ENCODE data around the gene NFATC4. TPM values are rescaled to one million over a fixed set of nuclear protein-coding genes. Genes with fewer than 3 reads are reported as not detected.
"Not testable (repeated sequence)": the region's sequence is repeated elsewhere in the genome, so short reads cannot be mapped to it uniquely, and the experiment has no call there.

Gene NFATC4
- total RNA-seq, 2 donors from 2014 or later, result 0.66 TPM; not detected in 1

DNA sequence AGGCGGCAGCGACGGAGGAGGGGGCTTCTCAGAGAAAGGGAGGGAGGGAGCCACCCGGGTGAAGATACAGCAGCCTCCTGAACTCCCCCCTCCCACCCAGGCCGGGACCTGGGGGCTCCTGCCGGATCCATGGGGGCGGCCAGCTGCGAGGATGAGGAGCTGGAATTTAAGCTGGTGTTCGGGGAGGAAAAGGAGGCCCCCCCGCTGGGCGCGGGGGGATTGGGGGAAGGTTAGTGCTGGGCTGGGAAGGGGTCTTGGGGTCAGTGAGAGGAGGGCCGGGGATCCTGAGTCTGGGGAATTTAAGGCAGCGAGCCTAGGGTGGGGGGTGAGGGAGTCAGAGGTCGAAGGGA is 203 bp downstream of the NFATC4 start:
- Mint-ChIP-seq H3K4me1 (peaks cover 6% of the 10 kb centered on the region), H3K9me3 (no peaks in the 10 kb centered on the region), H3K4me3 (peak overlapping the region; percentile 76), H3K27me3 (peaks cover 32% of the 10 kb centered on the region), H3K27ac (no peak overlapping the region), H3K36me3 (ENCODE audit: low read depth) (no peaks in the 10 kb centered on the region)
- no peak for ATAC-seq (replicated peaks)

DNA sequence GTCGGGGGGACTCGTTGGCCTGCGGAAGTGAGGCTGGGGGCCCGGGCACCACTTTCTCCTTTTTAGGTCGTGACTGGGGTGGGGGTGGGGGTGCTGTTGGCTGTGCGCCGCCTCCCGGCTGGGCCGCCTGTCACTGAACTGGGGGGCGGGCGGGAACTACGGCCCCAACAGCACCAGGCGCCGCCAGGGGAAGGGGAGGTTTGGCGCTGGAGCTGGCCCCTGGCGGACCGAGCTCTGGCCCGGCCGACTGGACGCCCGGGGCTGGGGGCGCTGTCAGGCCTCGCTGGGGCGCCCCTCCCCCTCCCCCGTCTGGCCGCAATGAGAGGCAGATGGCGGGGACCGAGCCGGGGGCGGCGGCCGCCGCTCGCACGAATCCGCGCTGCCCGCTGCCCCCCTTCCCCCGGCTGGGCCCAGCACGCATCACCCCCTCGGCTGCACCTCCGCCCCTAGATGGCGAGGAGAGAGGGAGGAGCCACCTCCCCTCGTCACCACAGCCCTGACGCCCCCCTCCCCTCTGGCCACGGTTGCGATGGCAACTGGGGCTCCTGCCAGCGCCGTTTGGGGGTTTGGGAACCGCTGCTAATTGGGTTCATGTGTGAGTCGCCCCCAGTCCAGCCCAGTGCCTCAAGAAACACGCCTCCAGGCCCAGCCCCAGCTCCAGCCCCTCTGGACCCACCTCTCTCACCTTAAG is 723 bp downstream of the NFATC4 start:
- peaks cover 31% of the 10 kb centered on the region for H3K27me3 Mint-ChIP-seq
- H3K4me1 Mint-ChIP-seq, result peaks cover 6% of the 10 kb centered on the region
- ATAC-seq (replicated peaks), result no peak
- no peaks in the 10 kb centered on the region for H3K9me3 Mint-ChIP-seq
- no peak overlapping the region for H3K27ac Mint-ChIP-seq
- H3K36me3 Mint-ChIP-seq (ENCODE audit: low read depth), result no peaks in the 10 kb centered on the region
- H3K4me3 Mint-ChIP-seq, result peak overlapping the region; percentile 76

DNA sequence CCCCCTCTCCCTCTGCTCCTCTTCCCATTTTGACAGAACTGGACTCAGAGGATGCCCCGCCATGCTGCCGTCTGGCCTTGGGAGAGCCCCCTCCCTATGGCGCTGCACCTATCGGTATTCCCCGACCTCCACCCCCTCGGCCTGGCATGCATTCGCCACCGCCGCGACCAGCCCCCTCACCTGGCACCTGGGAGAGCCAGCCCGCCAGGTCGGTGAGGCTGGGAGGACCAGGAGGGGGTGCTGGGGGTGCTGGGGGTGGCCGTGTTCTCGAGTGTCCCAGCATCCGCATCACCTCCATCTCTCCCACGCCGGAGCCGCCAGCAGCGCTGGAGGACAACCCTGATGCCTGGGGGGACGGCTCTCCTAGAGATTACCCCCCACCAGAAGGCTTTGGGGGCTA is 1.5 kb downstream of the NFATC4 start:
- Mint-ChIP-seq H3K4me3 (peak overlapping the region; percentile 57), H3K27me3 (peaks cover 31% of the 10 kb centered on the region), H3K27ac (no peak overlapping the region), H3K4me1 (peaks cover 6% of the 10 kb centered on the region), H3K36me3 (ENCODE audit: low read depth) (no peaks in the 10 kb centered on the region), H3K9me3 (no peaks in the 10 kb centered on the region)
- ATAC-seq (replicated peaks), result no peak

DNA sequence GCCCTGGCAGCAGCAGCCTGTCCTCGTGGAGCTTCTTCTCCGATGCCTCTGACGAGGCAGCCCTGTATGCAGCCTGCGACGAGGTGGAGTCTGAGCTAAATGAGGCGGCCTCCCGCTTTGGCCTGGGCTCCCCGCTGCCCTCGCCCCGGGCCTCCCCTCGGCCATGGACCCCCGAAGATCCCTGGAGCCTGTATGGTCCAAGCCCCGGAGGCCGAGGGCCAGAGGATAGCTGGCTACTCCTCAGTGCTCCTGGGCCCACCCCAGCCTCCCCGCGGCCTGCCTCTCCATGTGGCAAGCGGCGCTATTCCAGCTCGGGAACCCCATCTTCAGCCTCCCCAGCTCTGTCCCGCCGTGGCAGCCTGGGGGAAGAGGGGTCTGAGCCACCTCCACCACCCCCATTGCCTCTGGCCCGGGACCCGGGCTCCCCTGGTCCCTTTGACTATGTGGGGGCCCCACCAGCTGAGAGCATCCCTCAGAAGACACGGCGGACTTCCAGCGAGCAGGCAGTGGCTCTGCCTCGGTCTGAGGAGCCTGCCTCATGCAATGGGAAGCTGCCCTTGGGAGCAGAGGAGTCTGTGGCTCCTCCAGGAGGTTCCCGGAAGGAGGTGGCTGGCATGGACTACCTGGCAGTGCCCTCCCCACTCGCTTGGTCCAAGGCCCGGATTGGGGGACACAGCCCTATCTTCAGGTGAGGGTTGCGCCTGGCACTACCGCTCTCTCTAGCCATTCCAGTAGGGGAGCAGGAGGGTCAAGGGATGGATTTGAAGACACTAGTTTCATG is 2.1 kb downstream of the NFATC4 start:
- peaks cover 27% of the 10 kb centered on the region for H3K27me3 Mint-ChIP-seq
- H3K4me3 Mint-ChIP-seq, result no peak overlapping the region
- H3K9me3 Mint-ChIP-seq, result no peaks in the 10 kb centered on the region
- H3K4me1 Mint-ChIP-seq, result peaks cover 6% of the 10 kb centered on the region
- H3K27ac Mint-ChIP-seq, result no peak overlapping the region
- no peaks in the 10 kb centered on the region for H3K36me3 Mint-ChIP-seq (ENCODE audit: low read depth)
- no peak for ATAC-seq (replicated peaks)

DNA sequence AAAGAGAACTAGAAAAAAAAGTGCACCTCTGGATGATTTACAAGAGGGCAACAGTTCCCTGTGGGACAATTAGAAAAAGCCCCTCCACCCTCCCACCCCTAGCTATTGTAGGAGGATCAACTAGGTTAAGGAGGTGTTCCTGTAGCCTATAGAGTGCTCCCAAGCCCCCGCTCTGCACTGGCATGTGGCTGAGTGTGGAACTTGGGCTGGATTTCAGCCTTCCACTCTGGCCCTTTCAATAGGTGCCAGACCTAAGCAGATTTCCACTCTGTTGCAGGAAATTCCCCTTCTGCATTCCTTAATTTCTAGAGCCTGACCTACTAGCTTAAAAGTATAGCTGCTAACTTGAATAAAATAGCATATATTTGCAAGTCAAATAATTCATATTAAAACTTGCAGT is 2.8 kb downstream of the NFATC4 start:
- Mint-ChIP-seq H3K27ac (no peak overlapping the region), H3K4me3 (no peak overlapping the region), H3K36me3 (ENCODE audit: low read depth) (no peaks in the 10 kb centered on the region), H3K9me3 (no peaks in the 10 kb centered on the region), H3K4me1 (peaks cover 5% of the 10 kb centered on the region), H3K27me3 (peaks cover 21% of the 10 kb centered on the region)
- ATAC-seq (replicated peaks), result no peak

DNA sequence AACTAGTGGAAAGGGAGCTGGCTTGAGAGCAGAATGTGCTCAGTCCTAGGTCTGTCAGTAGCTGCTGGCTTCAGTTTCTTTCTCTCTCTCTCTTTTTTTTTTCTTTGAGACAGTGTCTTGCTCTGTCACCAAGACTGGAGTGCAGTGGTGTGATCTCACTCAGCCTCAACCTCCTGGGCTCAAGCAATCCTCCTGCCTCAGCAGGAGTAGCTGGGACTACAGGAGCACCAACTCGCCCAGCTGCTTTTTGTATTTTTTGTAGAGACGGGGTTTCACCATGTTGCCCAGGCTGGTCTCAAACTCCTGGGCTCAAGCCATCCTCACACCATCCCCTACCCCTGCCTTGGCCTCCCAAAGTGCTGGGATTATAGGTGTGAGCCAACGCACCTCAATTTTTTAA is 3.6 kb downstream of the NFATC4 start:
- H3K27me3 Mint-ChIP-seq, result peaks cover 16% of the 10 kb centered on the region
- not testable (repeated sequence) for H3K9me3 Mint-ChIP-seq; H3K36me3 Mint-ChIP-seq (ENCODE audit: low read depth); ATAC-seq (replicated peaks); H3K4me1 Mint-ChIP-seq; H3K27ac Mint-ChIP-seq; H3K4me3 Mint-ChIP-seq

DNA sequence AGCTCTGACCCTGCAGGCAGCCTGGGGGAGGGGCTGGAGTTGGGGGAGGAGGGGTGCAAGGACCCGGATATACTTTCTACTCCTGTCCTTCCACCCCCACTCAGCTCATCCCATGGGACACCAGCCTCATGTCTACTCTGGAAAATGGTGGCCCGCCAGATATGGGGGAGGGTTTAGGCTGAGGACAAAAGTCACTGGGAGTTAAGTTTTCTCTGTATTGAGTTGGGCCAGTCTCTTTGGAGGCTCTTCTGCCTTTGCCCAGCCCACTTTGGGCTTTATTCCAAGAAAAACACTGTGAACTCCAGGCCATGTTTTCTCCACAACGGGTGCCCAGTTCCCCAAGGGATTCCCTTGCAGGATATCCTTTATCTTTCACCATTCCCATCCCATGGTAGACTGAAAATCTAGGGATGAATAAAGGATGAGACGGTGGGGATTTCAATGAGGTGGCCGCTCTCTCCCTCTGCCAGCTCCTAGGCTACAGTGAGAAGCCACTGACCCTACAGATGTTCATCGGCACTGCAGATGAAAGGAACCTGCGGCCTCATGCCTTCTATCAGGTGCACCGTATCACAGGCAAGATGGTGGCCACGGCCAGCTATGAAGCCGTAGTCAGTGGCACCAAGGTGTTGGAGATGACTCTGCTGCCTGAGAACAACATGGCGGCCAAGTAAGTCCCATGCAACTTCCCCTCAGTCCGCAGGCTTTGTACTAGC is 4.9 kb downstream of the NFATC4 start:
- no peaks in the 10 kb centered on the region for H3K9me3 Mint-ChIP-seq

DNA sequence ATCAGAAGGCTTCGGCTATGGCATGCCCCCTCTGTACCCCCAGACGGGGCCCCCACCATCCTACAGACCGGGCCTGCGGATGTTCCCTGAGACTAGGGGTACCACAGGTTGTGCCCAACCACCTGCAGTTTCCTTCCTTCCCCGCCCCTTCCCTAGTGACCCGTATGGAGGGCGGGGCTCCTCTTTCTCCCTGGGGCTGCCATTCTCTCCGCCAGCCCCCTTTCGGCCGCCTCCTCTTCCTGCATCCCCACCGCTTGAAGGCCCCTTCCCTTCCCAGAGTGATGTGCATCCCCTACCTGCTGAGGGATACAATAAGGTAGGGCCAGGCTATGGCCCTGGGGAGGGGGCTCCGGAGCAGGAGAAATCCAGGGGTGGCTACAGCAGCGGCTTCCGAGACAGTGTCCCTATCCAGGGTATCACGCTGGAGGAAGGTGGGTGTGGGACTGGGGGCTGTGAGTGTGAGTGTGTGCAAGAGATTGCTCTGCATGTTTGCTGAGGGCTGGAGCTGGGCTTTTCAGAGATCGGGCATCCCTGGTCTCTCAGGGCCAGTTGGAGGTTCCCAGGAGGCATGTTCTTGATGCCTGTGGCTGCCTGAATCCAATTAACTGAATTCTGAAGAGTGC is 8.6 kb downstream of the NFATC4 start:
- no peaks in the 10 kb centered on the region for H3K9me3 Mint-ChIP-seq
- H3K27ac Mint-ChIP-seq, result no peak overlapping the region
- H3K27me3 Mint-ChIP-seq, result peaks cover 4% of the 10 kb centered on the region
- H3K4me1 Mint-ChIP-seq, result no peaks in the 10 kb centered on the region
- H3K4me3 Mint-ChIP-seq, result no peak overlapping the region
- ATAC-seq (replicated peaks), result no peak
- H3K36me3 Mint-ChIP-seq (ENCODE audit: low read depth), result no peaks in the 10 kb centered on the region

More for the DNA sequence above, 4.9 kb downstream of the NFATC4 start:
- ATAC-seq (replicated peaks), result no peak
- H3K27ac Mint-ChIP-seq, result no peak overlapping the region
- no peaks in the 10 kb centered on the region for H3K4me1 Mint-ChIP-seq
- no peak overlapping the region for H3K4me3 Mint-ChIP-seq
- H3K36me3 Mint-ChIP-seq (ENCODE audit: low read depth), result no peaks in the 10 kb centered on the region
- peaks cover 9% of the 10 kb centered on the region for H3K27me3 Mint-ChIP-seq

DNA sequence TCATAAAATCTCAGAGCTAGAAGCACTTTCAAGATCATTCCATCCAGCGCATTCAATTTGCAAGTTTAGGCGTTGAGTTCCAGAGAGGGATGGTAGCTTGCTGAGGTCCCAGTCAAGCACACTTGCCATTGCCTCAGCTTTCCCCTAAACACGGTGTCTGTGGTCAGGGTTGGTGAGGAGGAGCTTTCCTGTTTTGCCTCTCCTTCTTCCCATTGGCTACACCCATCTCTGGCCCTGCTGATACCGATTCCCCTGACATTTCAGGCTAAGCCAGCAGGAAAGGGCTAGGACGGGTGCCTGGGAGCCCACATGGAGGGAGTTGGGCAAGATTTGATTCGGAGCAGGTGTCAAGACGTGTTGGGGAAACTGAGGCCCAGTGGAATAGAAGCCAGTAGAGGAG is 9.1 kb downstream of the NFATC4 start:
- no peaks in the 10 kb centered on the region for H3K4me1 Mint-ChIP-seq
- ATAC-seq (replicated peaks), result no peak
- H3K27ac Mint-ChIP-seq, result no peak overlapping the region
- H3K4me3 Mint-ChIP-seq, result no peak overlapping the region
- H3K9me3 Mint-ChIP-seq, result no peaks in the 10 kb centered on the region
- H3K36me3 Mint-ChIP-seq (ENCODE audit: low read depth), result no peaks in the 10 kb centered on the region
- peaks cover 4% of the 10 kb centered on the region for H3K27me3 Mint-ChIP-seq

DNA sequence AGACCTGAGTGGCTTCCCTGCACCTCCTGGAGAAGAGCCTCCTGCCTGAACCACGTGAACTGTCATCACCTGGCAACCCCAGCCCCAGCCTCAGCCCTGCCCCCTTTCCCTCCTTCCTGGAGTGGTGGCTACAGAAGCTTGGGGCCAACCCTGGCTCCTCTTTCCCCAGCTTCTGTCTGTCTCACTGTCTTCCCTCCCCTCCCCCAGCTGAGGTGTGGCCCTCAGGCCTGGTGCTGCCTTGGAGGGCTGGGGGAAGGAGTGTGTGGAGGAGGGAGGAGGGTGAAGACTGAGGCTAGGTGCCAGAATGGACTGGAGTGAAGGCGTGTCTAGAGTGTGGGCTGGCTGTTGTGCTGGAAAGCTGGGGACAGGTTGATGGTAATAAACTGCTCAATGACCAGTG is 9.7 kb downstream of the NFATC4 start:
- H3K4me3 Mint-ChIP-seq, result no peak overlapping the region
- H3K36me3 Mint-ChIP-seq (ENCODE audit: low read depth), result no peaks in the 10 kb centered on the region
- H3K27me3 Mint-ChIP-seq, result peaks cover 4% of the 10 kb centered on the region
- ATAC-seq (replicated peaks), result no peak
- no peak overlapping the region for H3K27ac Mint-ChIP-seq
- H3K4me1 Mint-ChIP-seq, result no peaks in the 10 kb centered on the region
- H3K9me3 Mint-ChIP-seq, result no peaks in the 10 kb centered on the region

DNA sequence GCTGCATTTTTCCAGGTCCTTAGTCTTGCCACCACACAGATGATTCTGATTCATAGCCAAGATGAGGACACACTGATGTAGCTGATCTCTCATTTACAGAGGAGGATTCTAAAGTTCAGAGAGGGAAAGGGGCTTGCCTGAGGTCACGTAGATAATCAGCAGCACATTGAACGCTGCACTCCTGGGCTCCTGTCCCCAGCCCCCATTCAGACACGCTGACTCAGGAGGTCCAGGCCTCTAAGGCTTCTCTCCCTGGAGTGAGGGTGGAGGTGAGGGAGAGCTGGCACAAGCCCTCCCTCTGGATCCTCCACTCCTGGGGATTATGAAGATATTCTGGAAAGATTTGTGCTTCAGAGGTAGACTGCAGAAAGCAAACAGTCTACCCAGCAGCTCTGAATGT is 10.3 kb downstream of the NFATC4 start:
- Mint-ChIP-seq H3K36me3 (ENCODE audit: low read depth) (no peaks in the 10 kb centered on the region), H3K27me3 (peaks cover 4% of the 10 kb centered on the region), H3K9me3 (no peaks in the 10 kb centered on the region), H3K27ac (no peak overlapping the region), H3K4me1 (no peaks in the 10 kb centered on the region), H3K4me3 (no peak overlapping the region)
- no peak for ATAC-seq (replicated peaks)

DNA sequence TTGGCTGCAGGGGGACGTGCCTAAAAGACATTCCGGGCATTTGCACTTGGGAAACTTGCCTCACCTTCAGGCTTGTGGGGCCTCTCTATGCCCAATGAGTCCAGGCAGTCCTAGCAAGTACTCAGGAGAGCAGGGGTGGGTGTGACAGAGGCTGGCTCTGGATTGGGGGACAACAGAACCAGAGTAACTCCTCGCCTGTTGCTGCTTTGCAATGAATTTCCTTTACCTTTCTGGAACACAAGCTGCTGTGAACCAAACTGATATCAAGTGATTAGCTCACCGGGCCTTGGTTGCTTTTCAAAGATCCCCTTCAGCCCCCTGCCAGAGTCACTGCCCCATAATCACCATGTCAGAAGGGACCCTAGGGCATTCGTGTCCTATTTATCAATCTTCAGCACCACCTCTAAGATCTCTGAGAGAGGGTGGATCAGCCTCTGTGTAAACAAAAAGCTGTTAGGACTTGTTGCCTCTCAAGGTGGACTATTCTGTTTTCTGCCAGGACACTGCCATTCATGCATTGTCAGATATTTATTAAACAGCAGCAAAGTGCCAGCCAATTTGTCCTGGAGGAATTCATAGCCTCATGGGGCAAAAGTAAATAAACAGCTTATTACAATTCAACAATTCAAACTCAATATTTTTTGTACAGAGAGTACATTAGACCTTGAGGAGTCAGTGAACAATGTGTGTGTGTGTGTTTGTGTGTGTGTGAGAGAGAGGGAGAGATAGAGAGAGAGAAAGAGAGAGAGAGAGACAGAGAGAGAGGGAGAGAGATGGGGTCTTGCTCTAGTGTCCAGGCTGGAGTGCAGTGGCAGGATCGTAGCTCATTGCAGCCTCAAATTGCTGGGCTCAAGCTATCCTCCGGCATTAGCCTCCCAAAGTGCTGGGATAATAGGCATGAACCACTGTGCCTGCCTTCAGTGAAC is 11.3 kb downstream of the NFATC4 start:
- Mint-ChIP-seq H3K36me3 (ENCODE audit: low read depth) (no peaks in the 10 kb centered on the region), H3K27me3 (peaks cover 8% of the 10 kb centered on the region), H3K4me3 (no peak overlapping the region), H3K27ac (no peak overlapping the region), H3K4me1 (no peaks in the 10 kb centered on the region), H3K9me3 (no peaks in the 10 kb centered on the region)
- ATAC-seq (replicated peaks), result no peak

DNA sequence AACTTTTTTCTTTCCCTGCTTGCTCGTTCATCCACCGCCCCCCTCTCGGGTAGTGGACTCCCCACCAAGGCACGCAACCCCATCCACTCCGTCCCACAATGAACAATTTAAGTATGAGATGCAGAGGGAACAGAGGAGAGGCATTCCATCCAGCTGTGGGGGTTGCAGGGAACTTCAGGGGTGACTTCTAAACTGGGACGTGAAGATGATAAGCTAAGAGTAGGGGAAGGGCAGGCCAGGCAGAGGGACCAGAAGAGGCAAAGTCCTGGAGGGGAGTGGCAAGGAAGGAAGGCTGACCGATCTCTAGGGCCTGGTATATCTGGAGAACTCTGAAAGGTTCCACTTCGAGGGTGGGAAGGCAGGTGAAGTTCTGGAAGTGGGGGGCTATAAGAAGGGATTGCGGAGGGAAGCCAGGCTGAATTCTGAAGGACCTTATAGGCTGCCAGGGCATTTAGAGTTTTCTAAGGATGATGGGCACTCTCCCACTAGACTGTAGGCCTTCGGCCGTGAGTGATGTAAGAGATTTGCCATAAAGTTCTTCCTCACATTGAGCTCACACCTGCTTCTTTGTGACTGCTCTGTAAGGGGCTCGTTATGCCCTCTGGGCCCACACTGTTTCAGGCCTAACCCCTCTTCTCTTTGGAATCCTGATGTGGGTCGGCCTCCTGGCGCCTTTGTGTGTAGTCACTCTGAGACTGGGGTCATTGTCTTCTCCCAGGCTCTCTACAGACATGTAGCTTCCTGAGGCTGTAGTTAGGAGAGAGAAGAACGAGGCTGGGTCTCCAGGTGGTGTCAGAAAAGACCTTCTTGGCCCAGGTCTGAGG is 12.1 kb downstream of the NFATC4 start:
- no peaks in the 10 kb centered on the region for H3K4me1 Mint-ChIP-seq
- H3K27ac Mint-ChIP-seq, result no peak overlapping the region
- H3K4me3 Mint-ChIP-seq, result no peak overlapping the region
- H3K9me3 Mint-ChIP-seq, result no peaks in the 10 kb centered on the region
- H3K36me3 Mint-ChIP-seq (ENCODE audit: low read depth), result no peaks in the 10 kb centered on the region
- ATAC-seq (replicated peaks), result no peak
- peaks cover 9% of the 10 kb centered on the region for H3K27me3 Mint-ChIP-seq

Measured in activated T-helper 17 cell treated with anti-CD3 and anti-CD28 coated beads, Interleukin-2, amount 50 U/mL, for 72 hours (primary cell).